A673 (cell line): ENCODE results near the gene CXXC4.

Experiments
- EZH2 ChIP-seq: fragments of 200-600 bp; sonication (generic); IDR thresholded peaks from 2 replicates; pipeline ENCODE4 v1.6.1; 2017; ENCODE audit warnings: borderline replicate concordance, low read depth, mild to moderate bottlenecking, mixed read lengths, antibody characterized with exemption, low read length; ENCODE audit not compliant: poor library complexity, severe bottlenecking
- TF ChIP-seq, protein P1 (sequence below): fragments of 300-800, 200-600 bp; sonication (generic); conservative IDR thresholded peaks from 2 replicates; pipeline ENCODE4 v1.5.1; 2017; ENCODE audit warnings: low read depth, mild to moderate bottlenecking, antibody characterized with exemption, low read length, moderate library complexity, mixed read lengths

DNA sequence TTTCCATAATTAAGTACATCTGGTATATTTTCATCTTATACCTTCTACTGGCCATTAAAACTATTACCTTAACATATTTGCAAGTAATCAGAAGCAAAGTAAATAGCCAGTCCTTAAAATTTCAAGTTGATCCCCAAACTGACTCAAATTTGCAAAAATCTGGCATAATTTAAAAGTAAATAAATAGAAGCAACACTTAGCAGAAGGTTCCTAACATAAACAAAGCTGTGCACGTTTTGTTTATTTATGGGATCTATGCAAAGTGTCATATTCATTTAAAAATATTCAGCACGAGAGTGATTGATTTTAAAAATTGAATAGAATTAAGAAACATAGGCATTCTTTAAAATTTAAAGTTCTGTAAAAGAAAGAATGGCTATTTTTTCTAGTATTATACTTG lies 9.8 kb upstream of the CXXC4 start:
- TF ChIP-seq, protein P1, sequence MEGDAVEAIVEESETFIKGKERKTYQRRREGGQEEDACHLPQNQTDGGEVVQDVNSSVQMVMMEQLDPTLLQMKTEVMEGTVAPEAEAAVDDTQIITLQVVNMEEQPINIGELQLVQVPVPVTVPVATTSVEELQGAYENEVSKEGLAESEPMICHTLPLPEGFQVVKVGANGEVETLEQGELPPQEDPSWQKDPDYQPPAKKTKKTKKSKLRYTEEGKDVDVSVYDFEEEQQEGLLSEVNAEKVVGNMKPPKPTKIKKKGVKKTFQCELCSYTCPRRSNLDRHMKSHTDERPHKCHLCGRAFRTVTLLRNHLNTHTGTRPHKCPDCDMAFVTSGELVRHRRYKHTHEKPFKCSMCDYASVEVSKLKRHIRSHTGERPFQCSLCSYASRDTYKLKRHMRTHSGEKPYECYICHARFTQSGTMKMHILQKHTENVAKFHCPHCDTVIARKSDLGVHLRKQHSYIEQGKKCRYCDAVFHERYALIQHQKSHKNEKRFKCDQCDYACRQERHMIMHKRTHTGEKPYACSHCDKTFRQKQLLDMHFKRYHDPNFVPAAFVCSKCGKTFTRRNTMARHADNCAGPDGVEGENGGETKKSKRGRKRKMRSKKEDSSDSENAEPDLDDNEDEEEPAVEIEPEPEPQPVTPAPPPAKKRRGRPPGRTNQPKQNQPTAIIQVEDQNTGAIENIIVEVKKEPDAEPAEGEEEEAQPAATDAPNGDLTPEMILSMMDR = no peak
- TF ChIP-seq EZH2 = no peak
